HPDE6-E6E7 (cell line): Measurements from ENCODE around the gene IL18BP.

Experiments used
- DNase-seq: peaks from one replicate; pipeline ENCODE4 v3.0.0; 2011; ENCODE audit warnings: missing footprints; ENCODE audit errors: extremely low spot score

IL18BP gene

DNA sequence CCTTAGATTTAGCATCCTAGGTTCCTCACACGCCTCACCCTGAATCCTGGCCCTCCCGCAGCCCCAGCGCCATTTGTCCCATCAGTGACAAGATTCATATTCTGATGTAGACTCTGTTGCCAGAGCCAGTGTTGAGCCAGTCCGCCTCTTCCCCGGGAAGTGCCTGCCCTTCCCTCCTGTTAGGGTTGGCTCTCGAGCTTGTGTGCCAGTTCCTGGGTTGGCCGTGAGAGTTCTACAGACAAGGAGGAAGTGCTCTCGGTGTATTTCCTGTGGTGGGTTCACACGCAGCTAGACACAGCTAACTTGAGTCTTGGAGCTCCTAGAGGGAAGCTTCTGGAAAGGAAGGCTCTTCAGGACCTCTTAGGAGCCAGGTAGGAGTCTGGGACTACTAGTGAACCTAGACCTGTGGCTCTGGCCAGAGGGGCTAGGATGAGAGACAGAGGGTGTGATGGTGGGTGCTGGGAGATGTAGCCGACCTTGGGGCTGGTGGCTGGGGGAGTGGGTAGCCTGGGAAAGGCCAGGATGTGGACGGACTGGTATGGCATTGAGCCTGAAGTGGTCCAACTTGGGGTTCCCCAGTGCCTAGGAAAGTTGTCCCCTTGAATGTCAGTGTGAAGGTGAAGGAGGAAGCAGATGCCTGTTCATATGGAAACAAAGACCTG is at the start of gene IL18BP:
Gene IL18BP (plus strand): TSS at position 261 of the 662 bp plus-strand sequence. CDS start 1,076 bp downstream, outside the sequence.
- DNase-seq, result no peak

DNA sequence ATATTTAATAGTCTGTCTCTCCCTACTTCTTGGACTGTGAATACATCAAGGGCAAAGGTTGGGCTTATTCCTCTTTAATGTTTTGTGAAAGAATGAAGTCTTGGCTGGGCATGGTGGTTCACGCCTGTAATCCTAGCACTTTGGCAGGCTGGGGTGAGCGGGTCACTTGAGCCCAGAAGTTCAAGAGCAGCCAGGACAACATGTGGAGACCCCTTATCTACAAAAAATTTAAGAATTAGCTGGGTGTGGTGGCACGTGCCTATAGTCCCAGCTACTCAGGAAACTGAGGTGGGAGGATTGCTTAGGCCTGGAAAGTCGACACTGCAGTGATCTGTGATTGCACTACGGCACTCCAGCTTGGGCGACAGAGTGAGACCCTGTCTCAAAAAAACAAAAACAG is 49.7 kb upstream of the IL18BP start:
- no peak for DNase-seq

DNA sequence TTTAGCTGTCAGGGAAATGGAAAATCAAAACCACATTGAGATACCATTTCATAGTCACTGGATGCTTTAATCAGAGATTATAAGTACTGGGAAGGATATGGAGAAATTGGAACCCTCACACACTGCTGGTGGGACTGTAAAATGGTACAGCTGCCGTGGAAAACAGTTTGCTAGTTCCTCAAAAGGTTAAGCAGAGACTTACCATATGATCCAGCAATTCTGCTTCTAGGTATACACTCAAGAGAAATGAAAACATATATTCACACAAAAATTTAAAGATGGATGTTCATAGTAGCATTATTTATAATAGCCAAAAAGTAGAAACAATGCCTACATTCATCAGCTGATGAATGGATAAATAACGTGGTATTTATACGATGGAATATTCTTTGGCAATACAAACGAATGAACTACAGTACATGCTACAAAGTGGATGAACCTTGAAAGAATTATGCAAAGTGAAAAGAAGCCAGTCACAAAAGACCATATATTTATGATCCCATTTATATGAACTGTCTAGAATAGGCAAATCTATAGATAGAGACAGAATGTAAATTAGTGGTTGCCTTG is 46.9 kb upstream of the IL18BP start:
- no peak for DNase-seq

DNA sequence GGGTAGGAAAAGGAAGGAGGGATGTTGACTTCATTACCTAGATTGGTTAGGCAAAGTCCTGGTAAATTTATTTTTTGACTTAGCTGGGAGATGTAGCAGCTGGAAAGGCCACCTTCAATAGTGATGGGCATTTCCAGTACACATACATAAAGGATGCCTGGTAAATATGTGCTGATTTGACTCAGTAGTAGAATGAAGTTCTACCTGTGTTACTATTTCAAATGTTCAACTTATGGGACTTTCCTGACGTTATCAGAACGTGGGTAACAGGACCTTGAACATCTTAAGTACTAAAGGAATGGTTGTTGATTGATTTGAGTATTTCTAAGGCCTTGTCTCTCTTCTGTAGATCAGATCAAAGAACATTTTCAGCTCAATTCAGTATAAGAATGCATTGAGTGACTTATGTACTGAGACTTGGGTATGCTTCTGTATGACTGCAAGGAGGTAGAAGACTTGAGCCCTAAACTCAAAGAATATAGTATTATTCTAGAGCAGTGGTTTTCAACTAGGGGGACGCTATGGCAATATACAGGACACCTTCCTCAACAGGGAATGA is 42.7 kb upstream of the IL18BP start:
- DNase-seq, result no peak

DNA sequence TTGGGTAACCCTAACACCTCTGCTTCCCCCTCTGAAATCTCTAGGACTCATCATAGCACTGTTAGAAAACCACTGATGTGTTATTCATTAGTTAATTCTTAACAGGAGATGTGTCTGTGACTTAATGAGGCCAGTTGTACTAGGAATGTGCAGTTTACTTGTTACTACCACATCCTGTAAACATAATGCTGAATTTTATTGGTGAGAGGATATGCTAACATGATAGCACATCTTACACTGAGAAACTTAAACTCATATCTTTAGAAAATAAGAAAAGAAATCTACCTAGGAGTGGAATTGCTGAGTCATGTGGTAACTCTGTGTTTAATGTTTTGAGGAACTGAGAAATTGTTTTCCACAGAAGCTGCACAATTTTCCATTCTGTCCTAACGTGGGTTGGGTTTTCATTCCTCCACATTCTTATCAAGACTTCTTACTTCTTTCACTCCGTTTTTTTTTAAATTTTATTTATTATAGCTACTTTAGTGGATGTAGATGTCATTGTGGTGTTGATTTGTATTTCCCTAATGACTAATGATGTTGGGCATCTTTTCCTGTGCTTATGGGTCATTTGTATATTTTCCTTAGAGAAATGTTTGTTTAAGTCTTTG is 36.2 kb upstream of the IL18BP start:
- DNase-seq, result no peak

- no peak for DNase-seq
Measured at GRCh38 chr11:71963468-71963867, 35.2 kb upstream of the IL18BP start.

DNA sequence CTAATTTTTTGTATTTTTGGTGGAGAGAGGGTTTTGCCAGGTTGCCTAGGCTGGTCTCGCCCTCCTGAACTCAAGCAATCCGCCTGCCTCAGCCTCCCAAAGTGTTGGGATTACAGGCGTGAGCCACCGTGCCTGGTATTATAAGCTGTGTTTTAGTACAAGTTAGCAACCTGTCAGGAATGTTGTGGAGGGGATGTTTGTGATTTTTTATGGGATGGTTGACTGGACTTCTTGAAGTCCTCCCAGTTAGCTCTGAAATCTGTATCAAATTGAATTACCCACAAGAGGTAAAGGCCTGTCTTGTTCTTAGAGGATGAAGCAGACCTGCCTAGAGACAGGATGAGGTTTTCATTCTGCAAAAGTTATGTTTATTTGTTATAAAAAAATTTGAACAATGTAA is 34.1 kb upstream of the IL18BP start:
- no peak for DNase-seq

- no peak for DNase-seq
Measured at GRCh38 chr11:71971680-71972079, 27.0 kb upstream of the IL18BP start.

DNA sequence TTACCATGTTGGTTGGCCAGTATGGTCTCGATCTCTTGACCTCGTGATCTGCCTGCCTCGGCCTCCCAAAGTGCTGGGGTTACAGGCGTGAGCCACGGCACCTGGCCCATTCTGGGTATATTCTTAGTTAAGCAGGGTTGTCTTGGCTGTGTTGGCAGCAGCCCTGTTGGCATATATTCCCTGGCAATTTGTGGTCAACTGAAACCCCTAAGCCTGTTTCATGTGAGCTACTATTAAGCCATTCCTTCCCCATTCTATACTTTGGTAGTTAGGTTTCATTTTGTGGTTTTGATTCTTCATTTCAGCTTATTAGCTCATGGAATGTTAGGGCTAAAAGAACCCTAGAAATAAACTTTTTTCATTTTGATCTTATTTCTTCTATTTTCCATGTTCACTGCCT is 22.2 kb upstream of the IL18BP start:
- no peak for DNase-seq

- DNase-seq, result no peak
Measured at GRCh38 chr11:71977090-71977489, 21.6 kb upstream of the IL18BP start.

- DNase-seq, result no peak
Measured at GRCh38 chr11:71977743-71978418, 20.8 kb upstream of the IL18BP start.

GRCh38 chr11:71979094-71979493 is 19.6 kb upstream of the IL18BP start:
- no peak for DNase-seq

DNA sequence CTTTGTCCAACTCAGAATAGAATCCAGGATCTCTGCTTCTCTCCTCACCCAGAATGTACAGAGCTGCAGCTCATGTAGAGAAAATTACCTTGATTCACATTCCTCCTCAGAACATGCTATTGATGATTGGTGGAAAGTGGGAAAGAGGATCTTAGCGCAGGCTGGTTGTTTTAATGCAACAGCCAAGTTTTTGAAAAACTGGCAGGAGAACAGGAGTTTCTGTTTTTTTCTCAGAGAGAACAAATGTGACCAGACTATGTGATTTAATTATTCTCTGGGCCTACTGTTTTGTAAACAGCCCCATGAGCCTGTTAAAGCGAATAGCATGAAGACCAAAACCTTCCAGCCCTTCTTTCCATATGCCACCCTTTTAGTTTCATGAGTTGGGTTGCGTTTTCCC is 19.1 kb upstream of the IL18BP start:
- no peak for DNase-seq

- no peak for DNase-seq
Measured at GRCh38 chr11:71986131-71986530, 12.6 kb upstream of the IL18BP start.

- no peak for DNase-seq
Measured at GRCh38 chr11:71987521-71987920, 11.2 kb upstream of the IL18BP start.

GRCh38 chr11:71988050-71988449 is 10.7 kb upstream of the IL18BP start:
- no peak for DNase-seq

- no peak for DNase-seq
Measured at GRCh38 chr11:71990701-71991100, 8.0 kb upstream of the IL18BP start.

DNA sequence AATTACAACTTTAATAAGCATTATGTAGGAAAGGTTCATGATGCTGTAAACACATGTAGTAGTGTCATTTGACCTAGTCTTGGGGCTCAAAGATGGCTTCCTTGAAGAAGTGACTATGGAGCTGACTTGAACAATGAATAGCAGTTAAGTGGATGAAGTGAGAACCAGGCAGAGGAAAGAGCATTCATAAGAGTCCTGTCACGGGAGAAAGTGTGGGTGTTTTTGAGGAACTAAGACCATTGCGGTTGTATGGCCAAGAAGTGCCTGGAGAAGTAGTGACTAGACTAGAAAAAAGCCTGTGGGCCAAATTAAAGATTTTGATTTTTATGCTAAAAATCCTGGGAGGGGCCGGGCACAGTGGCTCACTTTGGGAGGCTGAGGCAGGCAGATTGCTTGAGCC is 7.2 kb upstream of the IL18BP start:
- no peak for DNase-seq

GRCh38 chr11:71992136-71992730 is 6.5 kb upstream of the IL18BP start:
- DNase-seq, result no peak

DNA sequence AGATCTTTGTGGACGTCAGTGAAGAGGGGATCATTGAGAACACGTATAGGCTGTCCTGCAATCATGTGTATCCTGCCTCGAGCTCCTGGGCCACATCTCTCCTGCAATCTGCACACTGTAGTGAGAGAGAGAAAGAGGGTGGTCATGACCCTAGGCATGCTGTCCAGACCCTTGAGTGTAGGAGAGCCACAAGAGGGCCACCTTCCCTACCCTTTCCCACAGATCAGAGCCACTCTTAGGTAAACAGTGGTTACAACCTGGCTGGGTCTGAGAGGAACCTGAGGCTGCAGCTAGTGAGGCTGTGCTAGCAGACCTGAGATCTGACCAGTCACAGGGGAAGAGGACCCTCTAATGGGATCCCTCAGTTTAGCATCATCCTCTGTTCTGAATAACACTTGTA is 3.9 kb upstream of the IL18BP start:
- no peak for DNase-seq

DNA sequence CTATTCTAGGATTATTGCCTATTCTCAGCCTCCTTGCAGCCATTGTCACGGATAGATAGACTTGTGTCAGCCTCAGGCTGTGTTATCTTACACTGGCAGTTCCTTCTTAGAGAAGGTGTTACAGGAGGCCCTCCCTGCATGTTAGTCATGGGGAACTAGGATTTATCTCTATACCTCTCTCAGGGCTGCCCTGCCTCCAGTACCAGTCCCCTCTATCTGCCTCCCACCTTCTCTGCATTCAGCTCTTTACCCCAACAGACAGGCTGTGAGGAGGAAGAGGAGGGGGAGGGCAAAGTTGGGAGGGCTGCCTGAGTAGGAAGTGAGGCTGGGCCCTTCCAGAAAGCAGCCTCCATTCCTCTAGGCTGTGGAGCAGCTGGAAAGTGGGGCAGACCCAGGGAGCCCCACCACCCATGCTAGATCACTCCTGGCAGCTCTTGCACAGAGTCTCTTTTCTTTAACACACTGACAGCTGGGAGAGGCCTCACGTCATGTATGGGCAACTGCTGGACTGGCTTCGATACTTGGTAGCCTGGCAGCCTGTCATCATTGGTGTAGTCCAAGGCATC is 2.9 kb upstream of the IL18BP start:
- DNase-seq, result no peak

DNA sequence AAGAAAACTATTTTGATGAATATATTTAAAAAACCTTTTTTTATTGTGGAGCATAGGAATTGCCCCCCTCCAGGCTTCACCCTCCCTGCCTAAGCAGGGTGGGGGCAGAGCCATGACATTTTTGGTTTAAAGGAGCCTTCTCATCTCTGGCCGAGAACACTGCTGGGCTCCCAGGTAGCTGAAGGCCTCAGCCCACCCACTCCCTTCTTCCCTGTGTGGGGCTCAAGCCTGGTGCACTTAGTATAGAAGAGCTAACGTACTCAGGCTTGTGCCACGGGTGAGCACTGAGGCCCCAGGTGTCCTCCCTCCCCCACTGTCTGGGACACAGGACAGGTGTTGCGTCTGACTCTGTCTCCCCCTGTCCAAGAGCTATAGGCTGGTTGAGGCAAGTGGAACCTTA is 2.2 kb upstream of the IL18BP start:
- no peak for DNase-seq
